Endodermal cell (in vitro differentiated cells): ENCODE results near the gene CISD1. TPM values are rescaled to one million over a fixed set of nuclear protein-coding genes. Genes with fewer than 3 reads are reported as not detected.

ENCODE experiments used
- DNase-seq: peaks from one replicate; pipeline ENCODE4 v3.0.0-alpha.2; 2017
- H3K27ac ChIP-seq: 2 replicates; pipeline ENCODE4 v1.5.1; 2013; ENCODE audit warnings: mild to moderate bottlenecking, low read depth, low read length, moderate library complexity
- H3K27me3 ChIP-seq: 2 replicates; pipeline ENCODE4 v1.6.1; 2013; ENCODE audit warnings: mild to moderate bottlenecking, low read length, moderate library complexity; ENCODE audit not compliant: insufficient read depth, control insufficient read depth, poor library complexity, severe bottlenecking
- H3K36me3 ChIP-seq: 2 replicates; pipeline ENCODE4 v1.7.0; 2013; ENCODE audit warnings: mild to moderate bottlenecking, low read length, moderate library complexity; ENCODE audit not compliant: control insufficient read depth, insufficient read depth
- H3K4me1 ChIP-seq: one replicate; pipeline ENCODE4 v1.7.0; 2013; ENCODE audit warnings: low read length; ENCODE audit not compliant: control insufficient read depth, insufficient read depth
- H3K4me3 ChIP-seq: 2 replicates; pipeline ENCODE4 v1.5.1; 2013; ENCODE audit warnings: mild to moderate bottlenecking, low read length, moderate library complexity
- H3K9ac ChIP-seq: 2 replicates; pipeline ENCODE4 v1.6.1; 2013; ENCODE audit warnings: mild to moderate bottlenecking, low read length, moderate library complexity; ENCODE audit not compliant: poor library complexity, severe bottlenecking; ENCODE audit errors: extremely low read depth
- H3K9me3 ChIP-seq: 2 replicates; pipeline ENCODE4 v1.6.1; 2013; ENCODE audit warnings: mild to moderate bottlenecking, low read length, moderate library complexity; ENCODE audit not compliant: control insufficient read depth
- H3K27ac Mint-ChIP-seq: 2 replicates; pipeline ENCODE4 v1.8.0; 2020; ENCODE audit warnings: mixed read lengths
- H3K27me3 Mint-ChIP-seq: 2 replicates; pipeline ENCODE4 v1.8.0; 2021; ENCODE audit warnings: mild to moderate bottlenecking, mixed read lengths; ENCODE audit not compliant: insufficient read depth
- H3K36me3 Mint-ChIP-seq: 2 replicates; pipeline ENCODE4 v1.8.0; 2020; ENCODE audit warnings: low read depth, mixed read lengths
- H3K4me1 Mint-ChIP-seq: 2 replicates; pipeline ENCODE4 v1.8.0; 2020; ENCODE audit warnings: mixed read lengths
- H3K4me3 Mint-ChIP-seq: 2 replicates; pipeline ENCODE4 v1.8.0; 2020; ENCODE audit warnings: mild to moderate bottlenecking, moderate library complexity, mixed read lengths
- H3K9me3 Mint-ChIP-seq: 2 replicates; pipeline ENCODE4 v1.8.0; 2020; ENCODE audit warnings: mild to moderate bottlenecking, mixed read lengths
- CTCF ChIP-seq: fragments of 200-600 bp; sonication (generic); conservative IDR thresholded peaks from 2 replicates; pipeline ENCODE4 v1.5.0; 2021; ENCODE audit warnings: antibody characterized with exemption, mild to moderate bottlenecking
- WGBS, 2 experiments: methylation state at CpG; one replicate each; pipeline versions ENCODE4 v1.1.5 to v1.1.7; 2013; ENCODE audit warnings: missing lambda C conversion rate in 2 of 2, mixed read lengths in 1 of 2; ENCODE audit not compliant: insufficient coverage in 1 of 2, insufficient read length in 1 of 2; 5-methylcytosine and 5-hydroxymethylcytosine counted together
- total RNA-seq, 2 donors: library from RNA; stranded (reverse); fragmentation: NEBNext Ultra II Directional in 1 of 2; extraction: Animal tissue kit (Norgen Biotek cat#: 25700) in 1 of 2; gene quantifications; 2 replicates in 1 of 2; 3 replicates in 1 of 2; pipeline ENCODE4 v1.2.1, GENCODE V29; 2021

The CISD1 gene
- total RNA-seq, 2 donors from 2014 or later = 33.9 to 39.0 TPM

DNA sequence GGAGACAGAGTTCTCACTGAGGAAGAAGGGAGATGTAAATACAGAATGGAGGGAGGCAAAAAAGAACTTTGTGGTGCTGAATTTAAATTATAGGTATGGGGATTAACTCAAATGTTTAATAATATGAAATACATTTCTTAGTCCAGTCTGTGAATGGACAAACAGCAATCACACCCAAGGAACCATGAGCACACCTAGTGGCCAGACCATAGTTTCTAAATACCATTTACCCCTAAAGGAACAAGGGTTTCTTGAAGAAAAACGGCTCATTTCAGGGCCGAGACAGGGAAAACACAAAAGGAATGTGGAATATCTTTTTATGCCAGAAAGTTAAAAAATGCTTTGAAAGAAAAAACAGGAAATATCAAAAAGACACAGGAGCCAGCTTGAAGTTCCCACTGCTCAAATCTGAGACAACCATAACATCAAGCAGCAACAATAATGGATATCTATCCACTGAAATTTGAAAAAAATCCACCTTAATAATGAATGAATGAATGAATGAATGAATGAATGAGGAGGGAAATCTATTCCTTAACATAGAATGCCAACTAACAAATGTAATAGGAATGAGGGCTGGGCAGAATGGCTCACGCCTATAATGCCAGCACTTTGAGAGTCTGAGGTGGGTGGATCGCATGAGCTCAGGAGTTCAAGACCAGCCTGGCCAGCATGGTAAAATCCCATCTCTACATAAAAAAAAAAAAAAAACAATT, 9.8 kb upstream of the CISD1 start:
- Mint-ChIP-seq H3K27ac (no peak overlapping the region), H3K9me3 (peaks cover 52% of the 10 kb centered on the region), H3K27me3 (no peaks in the 10 kb centered on the region), H3K4me1 (peaks cover under 1% of the 10 kb centered on the region), H3K4me3 (no peak overlapping the region), H3K36me3 (peaks cover 47% of the 10 kb centered on the region)
- peaks cover 57% of the 10 kb centered on the region for H3K9me3 ChIP-seq
- no peak overlapping the region for H3K9ac ChIP-seq
- peaks cover 11% of the 10 kb centered on the region for H3K36me3 ChIP-seq
- no peaks in the 10 kb centered on the region for H3K4me1 ChIP-seq
- 95 to 100% methylated on average over 2 to 4 of the region's 4 CpGs for WGBS, 2 experiments
- H3K27me3 ChIP-seq = no peaks in the 10 kb centered on the region
- no peak overlapping the region for H3K27ac ChIP-seq
- no peak for DNase-seq
- TF ChIP-seq CTCF = peak; percentile 34
- no peak overlapping the region for H3K4me3 ChIP-seq

DNA sequence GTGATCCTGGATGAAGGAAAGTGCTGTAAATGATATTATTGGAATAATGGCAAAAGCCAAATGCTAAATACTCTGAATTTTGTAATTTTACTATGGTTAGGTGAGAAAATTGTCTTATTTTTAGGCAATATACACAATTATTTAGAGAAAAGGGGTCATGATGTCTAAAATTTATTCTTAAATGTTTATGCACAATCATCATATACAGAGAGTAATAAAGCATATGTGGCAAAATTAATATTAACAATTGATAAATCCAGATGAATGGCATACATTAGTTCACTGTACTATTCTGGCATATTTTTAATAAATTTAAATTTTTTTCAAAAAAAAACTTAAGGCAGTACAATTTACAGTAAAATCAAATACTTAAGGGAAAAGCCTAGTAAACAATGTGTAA, 8.6 kb upstream of the CISD1 start:
- TF ChIP-seq CTCF = no peak
- Histone ChIP-seq H3K27me3 (no peaks in the 10 kb centered on the region), H3K9me3 (peaks cover 45% of the 10 kb centered on the region), H3K4me1 (peaks cover 4% of the 10 kb centered on the region), H3K9ac (no peak overlapping the region), H3K27ac (no peak overlapping the region), H3K36me3 (peaks cover 9% of the 10 kb centered on the region), H3K4me3 (no peak overlapping the region)
- no peak for DNase-seq
- Mint-ChIP-seq H3K4me3 (no peak overlapping the region), H3K4me1 (peaks cover 11% of the 10 kb centered on the region), H3K9me3 (peaks cover 40% of the 10 kb centered on the region), H3K36me3 (peaks cover 36% of the 10 kb centered on the region), H3K27ac (no peak overlapping the region), H3K27me3 (no peaks in the 10 kb centered on the region)

GRCh38 chr10:58262766-58263165, 6.2 kb upstream of the CISD1 start:
- H3K27ac ChIP-seq = no peak overlapping the region
- Mint-ChIP-seq H3K9me3 (peaks cover 17% of the 10 kb centered on the region), H3K4me3 (no peak overlapping the region)

More at GRCh38 chr10:58262766-58263165, 6.2 kb upstream of the CISD1 start:
- Mint-ChIP-seq H3K36me3 (peaks cover 16% of the 10 kb centered on the region), H3K4me1 (peaks cover 22% of the 10 kb centered on the region), H3K27me3 (no peaks in the 10 kb centered on the region), H3K27ac (no peak overlapping the region)
- Histone ChIP-seq H3K36me3 (peaks cover 9% of the 10 kb centered on the region), H3K9ac (no peak overlapping the region), H3K4me1 (peaks cover 4% of the 10 kb centered on the region), H3K27me3 (no peaks in the 10 kb centered on the region), H3K9me3 (peaks cover 22% of the 10 kb centered on the region), H3K4me3 (no peak overlapping the region)
- DNase-seq = no peak
- TF ChIP-seq CTCF = no peak
